Activated CD8-positive, alpha-beta memory T cell treated with anti-CD3 and anti-CD28 coated beads for 4 hours (primary cell): ENCODE results near the gene CAMTA1.

Experiments used
- DNase-seq, 2 donors: peaks; one replicate each; pipeline ENCODE4 v3.0.0-alpha.2; 2020; ENCODE audit warnings: low read depth in 2 of 2

CAMTA1 gene

GRCh38 chr1:6873298-6874015, 88.2 kb downstream of the CAMTA1 start:
- no peak for DNase-seq

DNA sequence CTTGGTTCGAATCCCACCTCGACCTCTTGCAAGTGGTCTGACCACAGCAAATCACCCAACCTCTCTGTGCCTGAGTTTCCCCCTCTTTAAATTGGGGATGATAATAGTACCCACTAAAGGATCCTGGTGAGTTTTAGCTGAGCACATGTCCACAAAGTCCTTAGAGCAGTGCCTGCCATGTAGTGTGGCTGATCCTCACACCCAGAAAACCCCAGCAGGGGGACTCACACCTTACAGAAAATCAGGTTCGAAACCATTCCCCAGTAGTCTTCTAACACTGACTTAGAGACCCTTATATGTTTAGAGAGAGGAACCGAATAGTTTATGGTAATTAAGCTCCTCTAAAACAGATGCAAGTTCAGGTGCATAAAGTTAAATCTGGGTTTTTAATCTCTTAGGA, 89.0 kb downstream of the CAMTA1 start:
- no peak for DNase-seq

GRCh38 chr1:6880951-6881690, 95.9 kb downstream of the CAMTA1 start:
- no peak for DNase-seq

GRCh38 chr1:6882414-6882813, 97.2 kb downstream of the CAMTA1 start:
- DNase-seq, result no peak

- no peak for DNase-seq
These were observed 99.4 kb downstream of the CAMTA1 start for GRCh38 chr1:6884652-6885153.

DNA sequence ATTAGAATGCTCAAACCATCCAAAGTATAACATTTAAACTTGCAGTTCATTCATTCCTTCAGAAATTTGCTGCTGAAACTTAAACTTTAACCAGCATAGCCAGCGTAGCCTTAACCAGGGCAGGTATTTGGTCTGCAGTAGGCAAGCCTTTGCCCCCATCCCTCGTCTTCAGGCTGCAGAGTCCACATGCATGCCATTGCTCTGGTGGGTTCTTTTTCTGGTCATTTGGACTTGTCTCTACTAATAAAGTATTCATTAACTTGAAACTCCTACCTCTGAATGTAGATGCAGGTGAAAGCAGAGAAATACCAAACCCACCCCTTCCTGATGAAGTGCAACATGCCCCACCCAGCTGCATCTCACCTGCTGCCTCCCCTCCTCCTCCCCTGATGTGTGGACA, 100.2 kb downstream of the CAMTA1 start:
- DNase-seq, result no peak

GRCh38 chr1:6886523-6886922, 101.3 kb downstream of the CAMTA1 start:
- DNase-seq, result no peak

GRCh38 chr1:6888268-6888667, 103.0 kb downstream of the CAMTA1 start:
- DNase-seq, result no peak

DNA sequence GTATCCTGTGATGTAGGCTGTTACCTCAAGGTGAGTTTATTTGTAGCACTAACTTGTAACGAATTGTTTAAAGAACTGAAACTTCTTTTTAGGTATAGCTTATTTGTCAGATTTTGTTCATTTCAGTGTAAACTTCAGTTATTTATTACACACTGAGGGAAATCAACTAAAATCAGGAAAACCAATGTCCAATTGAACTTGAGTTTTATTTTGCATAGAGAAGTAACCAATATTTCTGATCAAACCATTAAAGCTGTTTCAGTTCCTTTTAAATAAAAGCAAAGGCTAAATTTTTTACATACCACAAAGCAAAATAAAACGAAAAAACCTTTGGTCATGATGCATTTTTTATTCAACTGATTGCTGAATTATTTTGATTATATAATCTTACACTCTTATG, 103.6 kb downstream of the CAMTA1 start:
- no peak for DNase-seq

DNA sequence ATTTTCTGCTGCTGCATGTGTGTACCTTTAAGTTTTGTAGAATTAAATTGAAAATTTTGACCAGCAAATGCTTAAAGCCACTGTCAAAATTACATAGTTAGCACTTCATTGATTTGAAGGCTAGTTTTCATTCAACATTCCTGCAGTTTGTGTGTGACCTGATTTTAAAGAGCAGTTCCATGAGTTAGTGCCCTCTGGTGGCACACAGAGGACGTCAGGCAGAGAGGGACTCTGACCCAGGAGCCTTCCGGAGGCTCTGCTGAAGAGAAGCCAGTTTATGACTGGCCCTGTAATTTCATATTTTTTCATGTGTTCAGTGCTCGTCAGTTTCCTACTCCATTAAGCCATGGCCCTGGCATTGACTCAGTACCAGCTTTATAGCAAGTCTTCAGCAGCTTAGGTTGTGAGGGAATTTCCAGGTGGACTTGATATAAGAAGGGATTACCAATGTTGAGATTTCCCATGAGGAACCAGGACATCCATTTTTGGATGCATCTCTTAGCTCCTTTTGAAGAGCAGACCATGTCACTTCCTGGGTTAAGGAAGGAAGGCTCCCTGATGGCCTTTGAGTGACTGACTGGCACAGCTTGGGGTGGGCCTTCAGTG, 104.7 kb downstream of the CAMTA1 start:
- DNase-seq, result no peak

DNA sequence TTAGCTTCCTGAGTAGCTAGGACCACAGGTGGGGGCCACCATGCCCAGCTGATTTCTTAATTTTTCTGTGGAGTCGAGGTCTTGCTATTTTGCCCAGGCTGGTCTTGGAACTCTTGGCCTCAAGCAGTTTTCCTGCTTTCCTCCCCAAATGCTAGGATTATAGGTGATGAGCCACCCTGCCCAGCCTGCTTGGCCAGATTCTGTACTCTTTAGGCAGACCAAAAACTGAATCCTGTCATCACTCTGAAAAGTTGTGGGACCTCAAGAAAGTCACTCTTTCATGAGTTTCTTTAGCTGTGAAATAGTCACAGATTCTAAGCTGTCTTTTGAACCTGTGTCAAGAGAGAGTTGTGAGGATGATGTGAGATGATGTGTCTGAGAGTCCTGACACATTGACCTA, 105.4 kb downstream of the CAMTA1 start:
- DNase-seq, result no peak

GRCh38 chr1:6891781-6892579, 106.7 kb downstream of the CAMTA1 start:
- DNase-seq, result no peak

DNA sequence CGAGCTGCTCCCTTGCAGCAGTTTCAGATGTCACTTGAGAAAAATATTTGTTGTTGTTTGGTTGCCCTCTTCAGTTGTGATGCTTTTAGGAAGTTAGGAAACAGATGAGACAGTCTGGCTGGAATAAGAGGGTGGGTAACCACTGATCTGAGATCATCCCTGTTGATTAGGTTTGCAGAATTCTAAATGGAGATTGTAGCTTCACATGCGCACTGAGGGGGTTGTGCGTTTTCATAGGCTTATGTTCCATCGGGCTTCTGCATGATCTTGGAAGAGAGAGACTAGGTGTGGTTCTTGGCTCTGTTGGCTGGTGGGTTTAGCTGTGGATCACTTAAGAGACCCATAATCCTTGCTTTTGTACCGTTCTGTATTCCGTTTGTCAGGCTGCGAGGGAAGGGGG, 108.1 kb downstream of the CAMTA1 start:
- no peak for DNase-seq

GRCh38 chr1:6897138-6897537, 111.9 kb downstream of the CAMTA1 start:
- no peak for DNase-seq

DNA sequence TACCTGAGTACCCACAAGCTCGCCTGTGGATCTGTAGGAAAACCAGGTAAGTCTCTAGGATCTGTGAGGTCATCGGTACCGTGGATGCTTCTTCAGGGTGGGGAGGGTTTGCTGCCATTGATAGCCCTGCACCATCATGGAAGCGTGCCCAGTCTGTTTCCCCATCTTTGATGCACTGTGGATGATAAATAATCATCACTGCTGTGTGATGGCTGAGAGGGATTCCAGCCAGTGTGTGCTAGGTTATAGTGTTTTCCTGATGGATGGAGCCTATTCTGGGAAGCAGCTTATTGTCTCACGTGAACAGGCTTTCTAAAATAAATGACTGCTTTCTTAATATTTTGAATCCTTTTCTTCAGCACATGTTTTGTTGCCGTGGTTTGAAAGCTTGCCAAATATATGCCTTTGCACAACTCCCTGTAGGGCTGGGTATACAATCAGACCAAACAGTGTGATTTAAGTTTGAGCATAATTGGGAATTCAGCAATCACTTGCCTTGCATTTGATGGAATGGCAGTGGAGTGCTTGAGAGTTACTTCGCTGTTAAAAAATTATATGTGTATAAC, 113.8 kb downstream of the CAMTA1 start:
- no peak for DNase-seq

DNA sequence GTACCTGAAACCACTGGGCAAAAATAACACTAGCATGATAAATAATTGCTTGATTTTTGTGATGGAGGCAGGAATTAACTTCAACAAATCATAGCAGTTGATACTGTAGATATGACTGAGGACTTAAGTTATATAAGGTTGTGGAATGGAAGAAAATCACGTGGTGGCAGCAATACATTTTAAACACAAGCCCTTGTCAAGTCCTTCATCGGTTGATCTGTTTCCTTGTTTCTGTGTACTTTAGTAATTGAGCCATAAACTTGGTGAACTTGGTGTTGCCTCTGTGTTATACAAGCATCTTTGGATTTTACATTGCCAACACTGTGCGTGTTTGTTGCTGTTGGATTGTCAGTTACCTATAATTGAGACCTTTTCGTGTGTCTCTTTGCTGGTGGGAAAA, 114.4 kb downstream of the CAMTA1 start:
- DNase-seq, result no peak

- no peak for DNase-seq
These were observed 116.9 kb downstream of the CAMTA1 start for GRCh38 chr1:6902153-6902552.

- DNase-seq, result no peak
These were observed 119.4 kb downstream of the CAMTA1 start for GRCh38 chr1:6904476-6905170.

DNA sequence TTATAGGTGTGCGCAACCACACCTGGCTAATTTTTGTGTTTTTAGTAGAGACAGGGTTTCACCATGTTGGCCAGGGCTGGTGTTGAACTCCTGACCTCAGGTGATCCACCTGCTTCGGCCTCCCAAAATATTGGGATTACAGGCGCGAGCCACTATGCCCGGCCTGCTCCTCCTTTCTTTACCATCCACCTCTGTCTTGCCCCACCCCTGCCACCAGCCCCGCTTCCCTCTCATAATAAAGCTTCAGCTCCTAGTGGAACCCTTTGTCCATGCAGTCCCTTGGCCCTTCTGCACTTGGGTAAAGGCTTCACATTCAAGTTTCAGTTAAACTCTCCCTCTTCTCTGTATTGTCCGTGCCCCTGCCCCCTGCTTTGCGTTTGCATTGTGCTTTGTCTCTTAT, 120.1 kb downstream of the CAMTA1 start:
- no peak for DNase-seq

DNA sequence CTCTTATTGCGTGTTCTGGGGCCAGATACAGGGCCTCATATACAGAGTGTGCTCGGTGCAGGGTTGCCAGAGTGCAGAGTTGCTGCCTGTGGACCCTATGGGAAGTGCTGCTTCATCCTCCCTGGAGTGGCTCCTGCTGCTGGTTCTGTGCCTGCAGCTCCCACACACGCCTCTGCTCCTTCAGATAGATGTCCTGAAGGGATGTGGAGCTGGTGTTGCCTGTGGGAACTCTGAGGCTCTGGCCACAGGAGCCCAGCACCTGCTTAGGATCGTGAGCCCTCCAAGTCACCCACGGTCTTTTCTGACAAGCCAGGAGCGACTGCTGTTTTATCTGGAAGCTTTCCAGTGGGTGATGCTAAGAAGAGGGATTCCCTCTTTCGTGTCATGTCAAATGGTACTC, 120.5 kb downstream of the CAMTA1 start:
- no peak for DNase-seq

DNA sequence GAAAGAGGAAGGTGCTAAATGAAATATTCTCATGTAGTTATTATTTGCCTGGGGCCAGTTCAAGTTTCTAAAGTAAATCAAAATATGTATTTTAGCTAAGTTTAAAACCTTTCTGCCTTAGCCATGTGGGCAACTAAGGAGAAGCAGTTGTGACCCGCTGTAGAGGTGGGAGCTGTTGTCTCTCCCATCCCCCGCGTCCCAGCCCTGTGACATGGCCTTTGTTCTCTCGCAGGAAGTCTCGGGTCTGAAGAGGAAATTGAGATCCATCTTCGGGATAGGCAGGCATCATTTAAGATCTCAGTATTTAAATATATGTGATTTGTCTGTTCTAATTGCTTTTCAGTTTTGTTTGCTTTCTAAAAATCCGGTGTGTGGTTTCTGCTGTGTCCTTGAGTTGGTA, 121.5 kb downstream of the CAMTA1 start:
- DNase-seq, result no peak
